GM10248 (cell line): ENCODE data around the gene SUN1.

Experiments
- CTCF ChIA-PET: fragments of 300-600 bp; sonication (Branson Sonifier 250); formaldehyde crosslinking; extraction: SDS; loops from one replicate; lab custom pipeline; 2021; ENCODE audit warnings: antibody characterized with exemption; lab: Yijun Ruan, JAX
- POLR2A ChIA-PET: fragments of 350-650 bp; sonication (Branson Sonifier 250); formaldehyde crosslinking; extraction: SDS; loops from one replicate; lab custom pipeline; 2020; ENCODE audit warnings: antibody characterized with exemption; lab: Yijun Ruan, JAX
- DNase-seq: peaks from one replicate; pipeline ENCODE4 v3.0.0; 2012; ENCODE audit errors: extremely low spot score
- CTCF ChIP-seq: IDR thresholded peaks from 2 replicates; pipeline ENCODE4 v1.5.1; 2012; ENCODE audit warnings: mild to moderate bottlenecking, low read depth; ENCODE audit errors: extremely low read depth, missing control alignments, control extremely low read depth

Gene SUN1

GRCh38 chr7:918441-919113, 86.3 kb downstream of the SUN1 start:
- CTCF ChIA-PET, result interaction anchor here (1.1 to 1.5 kb wide), 3 partner anchors 9 to 74 kb away, joined by 3 to 7 read pairs (median 6); no protein-coding TSS in a partner anchor
- TF ChIP-seq CTCF, result no peak
- DNase-seq, result no peak
- POLR2A ChIA-PET, result no interaction called here

- DNase-seq, result no peak
- TF ChIP-seq CTCF, result no peak
- POLR2A ChIA-PET, result no interaction called here
- CTCF ChIA-PET, result interaction anchor here (1.5 kb wide), 1 partner anchor 9 kb away, joined by 7 read pairs; no protein-coding TSS in a partner anchor
Observed at GRCh38 chr7:919114-919442, 86.8 kb downstream of the SUN1 start.

- CTCF ChIA-PET, result interaction anchor here (1.4 kb wide), 1 partner anchor 11 kb away, joined by 4 read pairs; no protein-coding TSS in a partner anchor
- POLR2A ChIA-PET, result no interaction called here
- no peak for DNase-seq
- no peak for TF ChIP-seq CTCF
Observed at GRCh38 chr7:919924-920341, 87.7 kb downstream of the SUN1 start.

- ChIA-PET CTCF (interaction anchor here (1.4 kb wide), 1 partner anchor 11 kb away, joined by 4 read pairs; no protein-coding TSS in a partner anchor), POLR2A (no interaction called here)
- DNase-seq, result no peak
- TF ChIP-seq CTCF, result no peak
Observed at GRCh38 chr7:920351-921070, 88.2 kb downstream of the SUN1 start.

GRCh38 chr7:921071-921461, 88.8 kb downstream of the SUN1 start:
- ChIA-PET CTCF (interaction anchor here (1.4 kb wide), 1 partner anchor 12 kb away, joined by 4 read pairs; no protein-coding TSS in a partner anchor), POLR2A (no interaction called here)
- DNase-seq, result no peak
- no peak for TF ChIP-seq CTCF

- ChIA-PET POLR2A (no interaction called here), CTCF (interaction anchor here (1.4 to 2.2 kb wide), 2 partner anchors 12 to 144 kb away, joined by 4 to 7 read pairs; no protein-coding TSS in a partner anchor)
- no peak for TF ChIP-seq CTCF
- no peak for DNase-seq
Observed at GRCh38 chr7:921581-922333, 89.5 kb downstream of the SUN1 start.
